Body of pancreas (tissue), 4 donors: ENCODE data around the gene NQO2.
A peak's percentile ranks its signal among the peaks of the same experiment; 100 is the strongest.

Source experiments
- CTCF ChIP-seq, 7 experiments: fragments of 450-650 bp in 4 of 7; fragments of 200-600 bp in 3 of 7; sonication (generic) in 3 of 7; IDR thresholded peaks; one replicate each; pipeline ENCODE4 v1.5.1; 2016 to 2019; ENCODE audit warnings: antibody characterized with exemption in 7 of 7
- POLR2A ChIP-seq, 3 donors: fragments of 450-650 bp; IDR thresholded peaks; one replicate each; pipeline ENCODE4 v1.6.1; 2016; ENCODE audit warnings: antibody characterized with exemption in 3 of 3, mild to moderate bottlenecking in 2 of 3

DNA sequence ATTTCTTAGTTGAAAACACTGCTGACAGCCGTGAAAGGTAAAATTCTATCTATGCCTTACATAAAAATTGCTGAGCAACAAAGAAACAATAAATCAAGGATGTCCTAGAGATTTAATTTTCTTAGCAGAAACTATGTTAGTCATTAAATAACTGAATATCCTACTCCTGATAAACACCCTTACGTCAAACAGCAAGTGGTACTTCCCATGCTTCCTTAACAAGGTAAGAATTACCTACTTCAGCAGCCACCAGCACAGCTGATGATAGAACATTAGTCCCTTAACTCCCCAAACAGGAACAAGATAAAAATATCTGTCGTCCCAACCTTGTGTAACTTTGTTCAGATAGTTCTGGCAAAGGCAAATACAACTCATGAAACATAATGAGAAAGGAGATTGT is 37.1 kb upstream of the NQO2 start:
- TF ChIP-seq CTCF (IDR thresholded peaks at IDR 0.05): no peak
- TF ChIP-seq POLR2A (IDR thresholded peaks at IDR 0.05): peak in 2 of 3 donors; percentile 1 to 33
